NCI-H128 (cell line): ENCODE measurements around the gene SCNN1B.
"Not testable (repeated sequence)": the region's sequence is repeated elsewhere in the genome, so short reads cannot be mapped to it uniquely, and the experiment has no call there.

Source experiments
- DNase-seq: peaks from one replicate; lab custom pipeline; 2025; ENCODE audit not compliant: unreplicated experiment; lab: John Stamatoyannopoulos, UW

Gene SCNN1B

DNA sequence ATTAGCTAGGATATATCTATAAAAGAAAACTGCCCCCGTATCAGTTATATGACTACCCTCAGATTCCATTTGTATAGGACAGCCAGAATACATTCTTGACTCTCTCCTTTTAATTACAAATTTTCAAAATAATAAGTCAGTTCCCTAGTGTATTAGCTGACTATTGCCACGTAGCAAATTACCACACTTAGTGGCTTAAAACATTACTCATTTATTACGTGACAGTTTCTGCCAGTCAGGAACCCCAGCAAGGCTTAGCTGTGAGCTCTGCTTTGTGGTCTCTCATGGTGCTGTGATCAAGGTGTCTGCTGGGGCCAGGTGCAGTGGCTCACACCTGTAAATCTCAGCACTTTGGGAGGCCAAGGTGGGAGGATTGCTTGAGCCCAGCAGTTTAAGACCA lies 13.9 kb upstream of the SCNN1B start:
- no peak for DNase-seq

DNA sequence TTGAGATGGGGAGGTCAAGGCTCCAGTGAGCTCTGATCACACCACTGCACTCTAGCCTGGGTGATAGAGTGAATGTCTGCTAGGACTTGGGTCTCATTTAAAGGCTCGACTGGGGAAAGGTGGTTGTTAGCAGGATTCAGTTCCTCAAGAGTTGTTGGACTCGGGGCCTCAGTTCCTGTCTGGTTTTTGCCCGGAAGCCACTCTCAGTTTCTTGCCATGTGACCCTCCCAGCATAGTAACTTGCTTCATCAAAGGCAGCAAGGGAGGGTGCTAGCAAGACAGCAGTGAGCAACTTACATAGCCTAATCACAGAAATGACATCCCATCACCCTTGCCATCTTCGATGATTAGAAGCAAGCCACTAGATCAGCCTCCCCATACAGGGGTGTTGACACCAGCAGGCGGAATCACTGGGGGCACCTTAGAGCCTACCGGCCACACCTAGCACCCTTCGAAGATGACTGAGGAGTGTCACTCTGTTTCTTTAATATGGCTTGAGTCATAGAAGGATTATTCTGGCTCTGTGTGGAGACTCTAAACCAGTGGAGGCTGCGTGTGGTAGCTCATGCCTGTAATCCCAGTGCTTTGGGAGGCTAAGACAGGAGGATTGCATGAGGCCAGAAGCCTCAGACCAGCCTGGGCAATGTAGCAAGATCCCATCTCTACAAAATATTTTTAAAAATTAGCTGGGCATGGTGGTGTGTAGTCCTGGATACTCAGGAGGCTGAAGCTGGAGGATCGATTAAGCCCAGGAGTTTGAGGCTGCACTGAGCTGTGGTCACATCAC lies 13.2 kb upstream of the SCNN1B start:
- DNase-seq = no peak

DNA sequence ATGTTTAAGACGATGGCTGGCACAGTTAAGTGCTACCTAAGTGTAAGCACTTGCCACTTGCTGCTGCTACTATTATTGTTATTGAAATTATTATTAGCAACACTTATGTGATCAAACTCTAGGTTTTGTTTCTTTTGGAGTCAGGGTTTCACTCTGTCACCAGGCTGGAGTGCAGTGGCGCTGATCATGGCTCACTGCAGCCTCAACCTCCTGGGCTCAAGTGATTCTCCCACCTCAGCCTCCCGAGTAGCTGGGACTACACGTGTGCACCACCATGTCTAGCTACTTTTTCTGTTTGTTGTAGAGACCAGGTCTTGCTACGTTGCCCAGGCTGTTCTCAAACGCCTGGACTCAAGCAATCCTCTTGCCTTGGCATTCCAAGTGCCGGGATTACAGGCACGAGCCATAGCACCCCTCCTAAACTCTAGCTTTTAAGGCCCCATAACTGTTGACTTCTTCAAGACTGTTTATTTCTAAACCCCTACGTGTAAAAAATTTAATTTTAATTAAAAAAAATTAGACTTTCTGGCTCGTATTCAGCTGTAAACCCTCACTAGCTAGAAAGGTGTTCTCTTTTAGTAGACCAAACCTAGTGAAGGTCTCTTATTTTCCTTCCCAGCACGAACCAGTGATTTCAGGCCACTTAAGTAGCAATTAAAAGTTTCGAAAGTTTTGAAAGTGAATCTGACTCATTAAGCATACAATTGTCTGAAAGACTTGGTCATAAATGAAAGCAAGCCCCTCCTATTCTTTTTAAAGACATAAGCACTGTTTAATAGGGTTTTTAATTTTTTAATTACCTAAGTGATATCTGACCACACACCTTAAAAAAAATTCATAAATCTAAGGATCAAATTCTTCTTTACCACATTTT lies 11.7 kb upstream of the SCNN1B start:
- DNase-seq = no peak

DNA sequence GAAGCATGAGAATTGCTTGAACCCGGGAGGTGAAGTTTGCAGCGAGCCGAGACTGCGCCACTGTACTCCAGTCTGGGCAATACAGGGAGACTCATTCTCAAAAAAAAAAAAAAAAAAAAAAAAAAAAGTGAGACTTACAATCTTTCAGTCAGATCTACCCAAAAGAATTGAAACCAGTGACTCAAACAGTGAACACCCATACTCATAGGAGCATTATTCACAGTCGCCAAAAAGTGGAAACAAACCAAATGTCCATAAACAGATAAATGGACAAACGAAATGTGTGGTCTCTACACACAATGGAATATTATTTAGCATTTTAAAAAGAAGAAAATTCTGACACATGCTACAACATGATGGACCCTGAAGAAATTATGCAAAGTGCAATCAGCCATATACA lies 9.1 kb upstream of the SCNN1B start:
- no peak for DNase-seq

DNA sequence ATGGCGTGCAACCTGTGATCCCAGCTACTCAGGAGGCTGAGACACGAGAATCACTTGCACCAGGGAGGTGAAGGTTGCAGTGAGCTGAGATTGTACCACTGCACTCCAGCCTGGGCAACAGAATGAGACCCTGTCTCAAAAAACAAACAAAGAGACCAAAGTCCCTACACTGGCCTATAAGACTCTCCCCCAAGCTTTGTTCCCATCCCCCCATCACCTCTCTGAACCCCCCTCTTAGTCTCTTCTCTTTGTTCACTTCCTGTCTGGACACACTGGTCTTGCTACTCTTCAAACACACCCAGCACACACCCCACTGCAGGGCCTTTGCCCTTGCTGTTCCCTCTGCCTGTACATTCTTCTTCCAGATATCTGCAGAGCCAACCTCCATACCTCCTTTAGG lies 7.8 kb upstream of the SCNN1B start:
- no peak for DNase-seq

DNA sequence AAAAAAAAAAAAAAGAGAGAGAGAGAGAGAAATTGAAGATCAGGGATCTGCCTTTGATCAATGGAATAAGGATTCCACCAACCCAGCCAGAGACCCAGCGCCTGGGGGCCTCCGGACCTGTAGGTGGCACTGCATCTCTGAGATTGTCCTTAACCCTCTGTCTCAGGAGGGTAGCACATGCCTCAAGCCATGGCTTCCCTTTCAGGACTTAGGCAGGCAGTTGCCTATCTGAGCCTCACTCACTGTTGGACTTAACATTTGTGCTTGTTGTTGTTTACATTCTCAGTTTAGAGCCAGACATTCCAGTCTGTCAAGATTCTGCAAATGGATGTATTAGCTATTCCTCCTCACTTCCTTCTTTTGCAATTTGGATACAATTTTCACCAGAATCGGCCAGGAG lies 5.1 kb upstream of the SCNN1B start:
- no peak for DNase-seq

DNA sequence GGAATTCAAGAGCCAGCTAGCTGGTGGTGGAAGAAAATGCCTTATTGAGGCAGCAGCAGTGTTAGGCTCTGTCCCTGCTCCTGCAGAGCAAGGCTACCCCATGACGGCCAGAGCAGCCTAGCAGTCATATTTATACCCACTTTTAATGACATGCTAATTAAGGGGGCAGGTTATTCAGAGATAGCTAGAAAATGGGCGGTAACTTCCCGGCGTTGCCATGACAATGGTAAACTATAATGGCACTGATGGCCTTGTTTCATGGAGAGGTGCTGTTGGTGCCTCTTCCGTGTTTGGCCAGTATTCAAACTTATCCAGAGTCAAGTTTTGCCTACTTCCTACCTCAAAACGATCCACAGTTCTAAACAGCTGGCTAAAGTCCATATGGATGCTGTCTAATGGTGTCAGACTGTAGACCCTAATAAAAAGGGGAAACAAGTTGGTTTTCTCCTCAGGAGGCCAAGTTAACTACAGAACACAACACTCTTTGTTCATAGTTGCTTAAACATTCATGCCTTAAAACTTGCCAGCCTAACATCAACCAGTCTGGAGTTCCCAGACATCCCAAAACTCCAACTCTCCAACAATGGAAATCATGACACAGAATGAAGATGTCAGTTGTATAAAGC lies 3.7 kb upstream of the SCNN1B start:
- no peak for DNase-seq

DNA sequence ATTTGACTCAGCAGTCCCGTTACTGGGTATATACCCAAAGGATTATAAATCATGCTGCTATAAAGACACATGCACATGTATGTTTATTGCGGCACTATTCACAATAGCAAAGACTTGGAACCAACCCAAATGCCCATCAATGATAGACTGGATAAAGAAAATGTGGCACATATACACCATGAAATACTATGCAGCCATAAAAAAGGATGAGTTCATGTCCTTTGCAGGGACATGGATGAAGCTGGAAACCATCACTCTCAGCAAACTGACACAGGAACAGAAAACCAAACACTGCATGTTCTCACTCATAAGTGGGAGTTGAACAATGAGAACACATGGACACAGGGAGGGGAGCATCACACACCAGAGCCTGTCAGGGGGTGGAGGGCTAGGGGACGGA lies 2.3 kb upstream of the SCNN1B start:
- DNase-seq = not testable (repeated sequence)

DNA sequence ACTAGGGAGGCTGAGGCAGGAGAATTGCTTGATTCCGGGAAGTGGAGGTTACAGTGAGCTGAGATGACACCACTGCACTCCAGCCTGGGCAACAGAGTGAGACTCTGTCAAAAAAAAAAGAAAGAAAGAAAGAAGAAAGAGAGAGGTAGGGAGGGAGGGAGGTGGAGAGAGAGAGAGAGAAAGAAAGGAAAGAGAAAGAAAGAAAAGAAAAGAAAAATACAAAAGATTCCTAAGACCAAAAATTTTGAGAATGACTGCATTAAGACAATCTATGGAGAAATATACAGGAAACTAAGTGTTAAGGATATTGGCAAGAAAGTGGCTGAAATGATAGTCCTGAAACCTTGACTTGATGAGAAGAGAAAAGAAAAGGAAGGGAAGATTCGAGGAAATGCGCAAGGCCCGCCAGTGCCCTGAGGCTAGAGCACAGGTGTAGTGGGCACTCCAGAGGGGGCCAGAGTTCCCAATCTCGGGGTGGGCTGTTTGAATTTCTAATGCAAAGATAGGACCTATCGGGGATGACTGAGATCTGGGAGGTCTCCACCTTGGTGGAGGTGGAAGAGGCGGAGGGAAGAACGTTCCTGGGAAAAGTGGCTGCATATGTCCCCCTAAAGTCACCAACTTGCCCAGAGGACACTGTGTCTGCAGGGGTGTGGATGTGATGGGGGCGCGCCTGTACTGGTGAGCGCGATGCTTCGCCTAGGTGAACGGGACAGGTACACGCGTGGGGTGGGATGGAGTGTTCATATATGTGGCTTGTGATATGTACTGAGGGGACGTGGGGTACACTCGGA lies 654 bp upstream of the SCNN1B start:
- no peak for DNase-seq

DNA sequence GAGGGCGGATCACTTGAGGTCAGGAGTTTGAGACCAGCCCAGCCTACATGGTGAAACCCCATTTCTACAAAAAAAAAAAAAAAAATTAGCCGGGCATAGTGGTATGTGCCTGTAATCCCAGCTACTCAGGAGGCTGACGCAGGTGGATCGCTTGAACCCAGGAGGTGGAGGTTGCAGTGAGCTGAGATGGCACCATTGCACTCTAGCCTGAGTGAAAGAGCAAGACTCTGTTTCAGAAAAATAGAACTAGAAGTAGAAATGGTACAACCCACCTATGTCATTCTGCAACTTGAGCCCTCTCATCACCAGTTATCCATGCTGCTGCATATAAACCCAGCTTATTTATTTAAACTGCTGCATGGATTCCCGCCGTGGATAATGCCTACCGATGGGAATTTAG lies 1.6 kb downstream of the SCNN1B start:
- no peak for DNase-seq

DNA sequence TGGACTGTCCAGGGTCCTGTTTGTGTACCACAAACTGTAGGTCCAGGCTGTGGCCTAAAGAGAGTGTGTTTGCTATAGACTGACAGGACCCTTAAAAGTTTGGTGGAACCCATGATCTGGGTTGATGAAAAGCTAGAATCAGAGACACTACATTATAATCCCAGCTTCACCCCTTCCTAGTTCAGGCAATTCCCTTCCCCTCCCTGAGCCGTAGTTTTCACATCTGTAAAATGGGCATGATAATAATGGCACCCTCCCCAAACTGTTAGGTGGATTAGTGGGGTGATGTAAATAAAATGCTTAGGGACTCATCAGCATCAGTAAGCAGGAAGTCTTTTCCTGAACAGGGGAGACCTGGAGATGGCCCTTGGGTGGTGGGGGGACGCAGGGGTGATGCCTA lies 2.5 kb downstream of the SCNN1B start:
- no peak for DNase-seq

DNA sequence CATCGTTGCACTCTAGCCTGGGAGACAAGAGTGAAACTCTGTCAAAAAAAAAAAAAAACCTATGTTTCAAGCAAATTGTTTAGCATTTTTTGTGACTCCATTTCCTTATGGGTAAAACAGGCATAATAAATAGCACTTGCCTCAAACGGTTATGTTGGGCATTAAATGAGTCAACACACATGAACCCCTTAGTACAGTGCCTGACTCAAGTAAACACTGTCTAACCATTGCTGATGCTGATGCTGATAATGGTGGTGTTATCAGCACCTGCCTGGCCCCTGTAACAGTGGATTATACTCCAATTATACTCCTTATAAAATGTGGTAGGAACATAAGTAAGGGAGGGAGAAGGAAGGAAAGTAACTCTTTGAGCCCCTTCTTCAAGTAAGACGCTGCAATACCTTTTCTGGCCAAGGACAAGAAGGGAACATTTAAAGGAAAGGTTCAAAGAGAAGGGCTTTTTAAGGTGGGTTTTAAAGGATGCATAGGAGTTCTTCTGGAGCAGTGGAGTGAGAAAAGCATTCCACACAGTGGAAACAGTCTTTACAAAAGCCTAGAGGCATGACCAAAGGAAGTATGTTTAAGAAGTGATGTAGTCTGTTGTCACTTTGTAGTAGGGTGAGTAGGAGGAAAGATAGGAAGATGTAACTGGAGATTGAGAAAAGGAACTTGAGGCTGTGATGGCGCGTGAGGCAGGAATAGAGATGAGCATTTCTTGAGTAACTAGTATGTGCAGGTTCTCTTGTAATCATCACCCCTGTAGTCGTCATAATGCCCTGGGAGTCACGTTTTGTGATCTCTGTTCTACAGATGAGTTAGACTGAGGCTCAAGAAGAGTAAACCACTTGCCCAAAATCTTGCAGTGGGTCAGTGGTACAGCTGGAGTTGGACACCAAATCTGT lies 4.3 kb downstream of the SCNN1B start:
- no peak for DNase-seq

DNA sequence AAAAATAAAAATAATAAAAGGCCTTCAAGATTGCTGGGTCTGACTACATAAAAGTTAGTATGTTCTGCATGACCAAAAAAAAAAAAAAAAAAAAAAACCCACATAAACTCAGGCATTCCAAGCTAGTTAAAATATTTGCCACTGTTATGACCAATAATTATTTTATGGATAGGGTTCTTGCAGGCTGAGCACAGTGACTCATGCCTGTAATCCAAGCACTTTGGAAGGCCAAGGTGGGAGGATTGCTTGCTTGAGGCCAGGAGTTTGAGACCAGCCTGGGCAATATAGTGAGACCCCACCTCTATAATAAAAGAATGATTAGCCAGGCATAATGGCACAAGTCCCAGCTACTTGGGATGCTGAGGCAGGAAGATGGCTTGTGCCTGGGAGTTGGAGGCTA lies 8.1 kb downstream of the SCNN1B start:
- DNase-seq = no peak

DNA sequence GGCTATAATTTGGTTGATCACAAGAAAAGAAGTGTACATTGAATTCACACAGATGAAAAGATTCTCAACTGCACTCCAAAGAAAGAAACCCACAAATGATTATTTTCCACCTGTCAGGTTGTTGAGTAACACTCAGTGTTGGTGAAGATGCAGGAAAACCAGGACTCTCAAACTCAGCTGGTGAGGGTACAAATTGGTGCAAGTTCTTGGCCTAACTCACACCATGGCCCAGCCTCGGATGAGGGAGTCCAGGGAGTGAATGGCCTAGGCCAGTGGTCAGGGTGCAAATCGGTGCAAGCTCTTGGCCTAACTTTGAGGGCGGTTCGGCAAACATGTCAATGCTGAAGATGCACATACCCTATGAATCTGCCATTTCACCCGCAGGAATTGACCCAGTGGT lies 8.6 kb downstream of the SCNN1B start:
- DNase-seq = no peak

DNA sequence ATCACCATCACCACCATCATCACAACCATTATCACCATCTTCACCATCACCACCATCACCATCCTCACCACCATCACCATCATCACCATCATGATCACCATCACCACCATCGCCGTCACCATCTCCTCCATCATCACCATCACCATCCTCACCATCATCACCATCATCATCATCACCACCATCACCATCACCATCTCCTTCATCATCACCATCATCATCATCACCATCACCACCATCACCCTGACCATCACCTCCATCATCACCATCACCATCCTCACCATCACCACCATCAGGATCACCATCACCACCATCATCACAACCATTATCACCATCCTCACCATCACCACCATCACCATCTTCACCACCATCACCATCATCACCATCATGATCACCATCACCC lies 14.1 kb downstream of the SCNN1B start:
- no peak for DNase-seq

DNA sequence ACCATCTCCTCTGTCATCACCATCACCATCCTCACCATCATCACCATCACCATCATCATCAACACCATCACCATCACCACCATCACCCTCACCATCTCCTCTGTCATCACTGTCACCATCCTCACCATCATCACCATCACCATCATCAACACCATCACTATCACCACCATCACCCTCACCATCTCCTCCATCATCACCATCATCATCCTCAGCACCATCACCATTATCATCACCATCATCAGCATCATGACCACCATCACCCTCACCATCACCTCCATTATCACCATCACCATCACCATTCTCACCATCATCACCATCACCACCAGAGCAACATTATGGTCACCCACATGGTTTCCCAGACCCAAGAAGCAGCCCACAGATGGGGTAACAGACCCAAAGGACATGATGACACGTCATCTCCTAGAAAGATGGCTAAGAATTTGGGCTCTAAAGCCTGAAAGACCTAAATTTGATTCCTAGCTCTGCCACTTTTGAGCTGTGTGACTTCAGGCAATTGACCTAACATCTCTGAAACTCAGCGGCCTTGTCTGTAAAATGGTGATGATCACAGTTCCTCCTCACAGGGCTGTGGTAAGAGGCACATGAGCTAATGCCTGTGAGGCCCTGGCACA lies 14.6 kb downstream of the SCNN1B start:
- DNase-seq = no peak

DNA sequence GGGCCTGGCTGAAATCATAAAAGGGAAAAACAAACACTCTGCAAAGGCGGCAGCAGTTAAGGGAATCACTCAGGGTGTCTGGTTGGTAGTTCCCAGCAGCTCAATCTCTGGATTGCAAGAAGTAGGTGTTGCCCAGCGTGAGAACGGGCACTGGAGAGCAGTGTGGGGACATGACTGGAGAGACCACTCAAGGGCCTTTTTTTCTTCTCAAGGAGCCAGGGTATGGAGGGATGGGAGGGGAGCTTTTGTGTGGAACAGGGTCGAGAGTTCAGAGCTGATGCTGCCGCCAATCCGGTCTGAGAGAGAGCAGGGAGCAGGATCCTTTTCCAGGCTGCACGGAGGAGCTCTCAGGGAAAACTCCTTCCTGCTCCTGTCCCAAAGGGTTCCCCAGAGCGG lies 15.2 kb downstream of the SCNN1B start:
- no peak for DNase-seq

DNA sequence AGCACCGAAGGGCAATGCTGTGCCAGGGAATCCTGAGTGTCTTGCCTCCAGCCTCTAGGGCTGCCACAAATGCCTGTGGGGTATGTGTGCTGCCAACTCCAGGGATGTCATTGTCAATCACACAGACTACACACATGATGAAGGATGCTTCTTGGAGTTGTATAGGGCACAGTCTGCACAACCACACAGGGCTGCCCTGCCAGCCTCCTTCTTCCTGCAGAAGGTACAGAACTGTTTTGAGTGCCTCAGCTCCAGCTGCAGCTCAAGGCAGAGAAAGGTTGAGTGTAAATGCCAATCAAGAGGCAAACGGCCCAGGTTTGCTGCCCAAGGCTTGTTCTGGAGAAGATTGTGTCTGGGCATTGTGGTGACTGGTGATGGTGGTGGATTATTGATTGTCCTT lies 15.6 kb downstream of the SCNN1B start:
- no peak for DNase-seq

DNA sequence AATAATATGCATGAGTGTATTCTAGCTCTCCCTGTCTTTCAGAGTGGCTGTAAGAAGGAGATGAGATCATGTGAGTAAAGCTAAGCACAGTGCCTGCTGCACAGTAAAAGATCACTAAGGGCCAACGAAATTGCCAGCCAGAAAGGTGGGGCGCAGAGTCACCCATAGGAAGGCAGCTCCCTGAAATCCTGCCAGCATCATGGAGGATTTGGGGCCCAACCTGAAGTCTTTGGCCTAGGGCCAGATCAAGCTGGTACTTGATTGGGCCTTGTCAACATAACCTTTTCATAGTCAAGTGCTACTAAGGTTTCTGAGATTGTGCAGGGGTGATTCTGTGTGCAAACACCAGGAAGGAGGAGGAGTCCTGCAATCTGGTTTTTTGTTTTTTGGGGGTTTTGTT lies 16.5 kb downstream of the SCNN1B start:
- DNase-seq = no peak
